NCI-H2196 (cell line): Measurements from ENCODE around the gene LTB4R2.
A peak's percentile ranks its signal among the peaks of the same experiment; 100 is the strongest.

Source experiments
- DNase-seq: peaks from one replicate; lab custom pipeline; 2025; ENCODE audit not compliant: unreplicated experiment; lab: John Stamatoyannopoulos, UW

The LTB4R2 gene, protein sequence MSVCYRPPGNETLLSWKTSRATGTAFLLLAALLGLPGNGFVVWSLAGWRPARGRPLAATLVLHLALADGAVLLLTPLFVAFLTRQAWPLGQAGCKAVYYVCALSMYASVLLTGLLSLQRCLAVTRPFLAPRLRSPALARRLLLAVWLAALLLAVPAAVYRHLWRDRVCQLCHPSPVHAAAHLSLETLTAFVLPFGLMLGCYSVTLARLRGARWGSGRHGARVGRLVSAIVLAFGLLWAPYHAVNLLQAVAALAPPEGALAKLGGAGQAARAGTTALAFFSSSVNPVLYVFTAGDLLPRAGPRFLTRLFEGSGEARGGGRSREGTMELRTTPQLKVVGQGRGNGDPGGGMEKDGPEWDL

GRCh38 chr14:24309538-24310264 lies at the start of gene LTB4R2:
Gene LTB4R2 (plus strand): TSS chr14:24310140. CDS start chr14:24310665, 525 bp downstream.
- DNase-seq, result no peak

DNA sequence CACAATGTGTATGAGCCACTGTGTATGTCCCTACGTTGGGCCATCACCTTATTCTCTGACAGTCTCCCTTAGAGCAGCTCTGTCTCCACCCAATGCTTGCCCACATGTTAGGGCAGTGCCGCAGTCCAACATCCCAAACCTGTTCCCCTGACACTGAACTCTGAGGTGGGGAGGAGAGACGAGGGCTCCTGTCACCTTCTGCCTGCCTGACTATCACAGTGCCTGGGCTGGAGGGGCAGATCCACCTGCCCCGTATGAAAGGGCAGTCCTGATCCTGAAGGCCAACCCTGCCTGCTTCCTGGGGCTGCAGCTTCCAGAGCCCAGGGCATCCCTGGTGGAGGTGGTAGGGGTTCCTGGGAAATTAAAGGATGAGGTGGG lies 49.2 kb upstream of the LTB4R2 start:
- DNase-seq, result no peak

- no peak for DNase-seq
Observed at GRCh38 chr14:24261256-24261968, 48.5 kb upstream of the LTB4R2 start.

DNA sequence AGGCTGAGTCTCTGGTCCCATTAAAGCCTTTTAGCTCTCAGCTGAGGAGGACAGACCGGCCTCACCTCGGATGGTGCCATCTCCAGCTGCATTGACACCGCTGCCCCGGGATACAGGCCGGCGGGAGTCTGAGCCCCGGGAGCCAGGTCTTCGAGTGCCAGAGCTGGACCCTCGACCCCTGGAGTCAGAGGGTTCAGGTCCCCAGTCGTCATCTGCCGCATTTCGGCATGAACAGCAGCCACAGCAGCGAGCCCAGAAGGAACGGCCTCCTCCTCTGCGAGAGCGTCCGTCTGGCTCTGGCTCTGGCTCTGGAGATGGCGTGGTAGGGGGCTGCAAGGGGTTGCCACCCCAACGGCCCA lies 48.0 kb upstream of the LTB4R2 start:
- no peak for DNase-seq

DNA sequence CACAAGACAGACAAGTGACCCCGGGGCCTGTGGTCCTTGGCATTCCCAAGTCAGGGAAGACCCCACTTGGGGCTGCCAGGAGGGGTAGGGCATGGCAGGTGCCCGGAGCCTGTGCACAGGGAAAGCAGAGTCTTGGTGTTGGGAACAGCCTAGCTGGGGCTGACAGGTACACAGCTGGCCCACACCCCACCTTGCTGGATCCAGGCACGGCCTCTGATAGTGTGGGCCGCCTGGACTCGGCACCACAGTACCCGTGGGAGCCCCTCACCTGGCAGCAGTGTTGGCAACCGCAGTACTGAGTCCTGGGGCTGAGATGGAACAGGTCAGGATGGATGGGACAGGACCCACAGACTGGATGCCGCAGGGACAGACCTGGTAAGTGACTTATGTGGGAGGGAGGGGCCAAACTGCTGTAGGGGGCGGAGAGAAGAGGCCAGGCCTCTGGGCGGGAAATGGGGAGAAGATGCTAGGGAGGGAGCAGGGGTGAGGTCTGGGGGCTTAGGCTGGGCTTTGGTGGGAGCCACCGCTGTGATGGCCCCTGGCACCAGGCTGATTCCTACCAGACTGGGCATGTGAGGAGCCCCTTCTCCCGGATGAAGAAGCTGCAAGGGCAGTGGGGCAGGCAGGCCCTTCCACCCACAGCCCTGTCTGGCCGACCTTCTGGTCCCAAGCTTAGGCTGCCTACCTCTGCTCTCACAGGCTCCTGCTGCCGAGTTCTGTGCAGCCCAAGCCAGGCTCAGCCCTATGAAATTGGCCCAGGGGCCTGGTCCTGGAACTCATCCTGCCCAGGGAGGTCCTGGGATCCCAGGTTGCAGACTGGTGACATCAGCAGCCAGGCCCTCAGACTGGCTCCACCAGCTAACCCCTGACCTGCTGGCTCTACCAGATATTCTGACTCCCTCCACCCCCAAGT lies 46.9 kb upstream of the LTB4R2 start, which contains the start of gene TGM1:
Gene TGM1, minus strand, starts transcription at position 357 of the 913 bp plus-strand sequence. CDS start 825 bp downstream, outside the sequence.
- DNase-seq, result no peak

DNA sequence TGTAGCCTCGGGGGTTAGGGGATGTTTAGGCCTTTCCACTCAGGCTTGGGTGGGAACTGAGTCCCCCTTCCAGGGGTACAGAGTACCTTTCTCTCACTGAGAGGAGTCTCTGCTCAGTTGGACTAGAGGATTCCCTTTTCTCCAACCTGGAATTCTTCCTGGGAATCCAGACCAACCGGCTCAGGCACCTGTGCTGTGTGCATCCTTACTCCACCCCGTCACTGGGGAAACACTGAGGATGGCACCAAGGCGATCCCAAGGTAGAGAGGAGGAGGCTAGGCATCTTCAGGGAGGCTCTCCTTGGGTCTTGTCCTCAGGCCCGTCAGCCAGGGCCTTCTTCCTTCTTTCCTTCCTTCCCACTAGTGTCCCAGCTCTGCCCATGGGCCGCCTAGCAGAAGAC lies 46.1 kb upstream of the LTB4R2 start:
- DNase-seq, result no peak

GRCh38 chr14:24264298-24264697 lies 45.6 kb upstream of the LTB4R2 start:
- DNase-seq, result no peak

- no peak for DNase-seq
Observed at GRCh38 chr14:24266344-24267244, 43.3 kb upstream of the LTB4R2 start.

- DNase-seq, result no peak
Observed at GRCh38 chr14:24267516-24267915, 42.4 kb upstream of the LTB4R2 start.

DNA sequence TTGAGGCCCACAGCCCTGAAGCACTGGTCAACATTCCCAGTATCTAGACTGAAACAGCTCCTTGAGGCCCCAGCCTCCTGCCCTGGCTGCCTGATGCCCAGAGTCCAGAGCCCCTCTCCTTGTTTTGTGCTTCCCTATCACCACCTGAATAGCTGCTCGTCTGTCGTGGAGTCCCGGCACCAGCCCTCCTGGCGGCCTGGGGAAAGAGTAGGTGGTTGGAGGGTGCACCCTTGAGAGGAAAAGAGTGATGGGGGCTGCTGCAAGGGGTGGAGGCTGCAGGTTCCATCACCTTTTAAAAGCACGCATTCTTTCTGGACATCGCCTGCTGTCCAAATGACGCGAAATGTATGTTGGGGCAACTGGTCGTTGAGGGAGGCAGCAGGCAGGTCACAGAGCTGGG lies 41.7 kb upstream of the LTB4R2 start:
- DNase-seq, result no peak

DNA sequence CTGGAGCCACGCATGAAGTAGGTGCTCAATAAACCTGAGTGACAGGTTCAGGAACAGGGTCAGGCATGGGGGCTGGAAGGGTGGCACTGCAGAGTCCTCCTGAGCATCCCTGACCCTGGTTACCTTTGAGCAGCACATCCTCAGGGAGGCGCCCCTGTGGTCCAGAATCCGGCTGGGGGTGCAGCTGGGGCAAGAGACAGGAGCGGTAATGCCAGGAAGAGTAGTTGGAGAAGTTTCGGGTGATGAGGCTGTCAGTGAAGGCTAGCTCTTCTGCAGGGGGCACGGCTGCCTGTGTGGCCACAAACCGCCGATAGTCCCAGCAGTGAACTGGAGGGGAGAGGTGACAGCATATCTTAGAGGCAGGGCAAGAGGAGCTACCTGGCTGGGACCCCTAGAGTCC lies 40.6 kb upstream of the LTB4R2 start:
- DNase-seq, result no peak

- DNase-seq, result no peak
Observed at GRCh38 chr14:24269910-24270536, 39.9 kb upstream of the LTB4R2 start.

GRCh38 chr14:24270537-24271133 lies 39.3 kb upstream of the LTB4R2 start:
- DNase-seq, result peak; percentile 52

DNA sequence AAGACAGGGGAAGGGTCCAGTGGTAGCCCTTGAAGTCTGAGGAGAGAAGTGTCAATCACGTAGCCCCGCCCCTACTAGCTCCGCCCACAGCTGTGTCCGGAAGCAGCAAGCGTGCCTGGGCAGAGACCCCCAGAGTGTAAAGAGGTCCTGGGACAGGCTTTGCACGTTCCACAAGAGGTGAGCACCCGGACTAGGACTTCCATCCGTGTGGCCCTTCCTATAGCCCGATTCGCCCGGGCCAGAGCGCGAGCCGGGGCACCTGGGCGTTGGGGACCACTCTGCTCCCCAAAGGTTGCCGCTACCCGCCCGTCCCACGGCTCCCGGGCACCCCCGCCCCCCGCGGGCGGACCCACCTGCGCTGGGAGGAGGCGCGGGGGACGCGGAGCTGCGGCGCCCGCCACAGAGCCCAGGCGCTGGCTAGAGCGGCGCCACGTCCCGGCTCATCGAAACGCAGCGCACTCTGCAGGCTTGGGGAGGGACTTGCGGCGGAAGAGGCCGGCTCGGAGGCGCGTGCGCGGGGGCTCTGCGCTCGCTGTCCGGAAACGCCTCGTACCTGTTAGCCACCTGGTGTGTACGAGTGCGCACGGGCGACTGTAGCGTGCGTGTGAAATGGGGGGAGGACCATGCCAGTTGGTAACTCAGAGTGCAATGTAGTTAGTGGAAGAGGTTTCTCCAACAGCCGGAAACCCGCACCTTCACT lies 38.7 kb upstream of the LTB4R2 start, which contains the start of gene RABGGTA:
Gene RABGGTA, minus strand, starts transcription at position 464 of the 700 bp plus-strand sequence. CDS start 482 bp downstream, outside the sequence.
- peak; percentile 92 for DNase-seq

GRCh38 chr14:24271834-24272263 lies 38.1 kb upstream of the LTB4R2 start:
- no peak for DNase-seq

DNA sequence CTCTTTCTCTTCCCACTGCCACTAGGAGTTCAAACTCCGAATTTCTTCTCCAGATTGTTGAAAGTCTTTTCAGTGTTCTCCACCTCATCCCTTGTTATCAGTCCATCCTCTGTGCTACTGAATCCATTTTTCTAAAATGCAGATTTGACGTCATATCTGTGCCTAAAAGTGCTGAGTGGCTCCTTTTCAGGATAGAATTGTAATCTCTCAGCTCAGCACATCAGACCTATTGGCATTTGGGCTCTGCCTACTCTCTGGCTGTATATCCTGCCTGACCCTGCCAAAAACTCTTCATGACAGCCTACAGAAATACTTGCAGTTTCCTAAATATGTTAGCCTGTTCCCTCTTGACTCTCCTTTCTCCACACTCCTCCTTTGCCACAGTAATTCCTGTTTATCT lies 37.5 kb upstream of the LTB4R2 start:
- DNase-seq, result no peak

GRCh38 chr14:24273422-24273998 lies 36.4 kb upstream of the LTB4R2 start:
- no peak for DNase-seq

DNA sequence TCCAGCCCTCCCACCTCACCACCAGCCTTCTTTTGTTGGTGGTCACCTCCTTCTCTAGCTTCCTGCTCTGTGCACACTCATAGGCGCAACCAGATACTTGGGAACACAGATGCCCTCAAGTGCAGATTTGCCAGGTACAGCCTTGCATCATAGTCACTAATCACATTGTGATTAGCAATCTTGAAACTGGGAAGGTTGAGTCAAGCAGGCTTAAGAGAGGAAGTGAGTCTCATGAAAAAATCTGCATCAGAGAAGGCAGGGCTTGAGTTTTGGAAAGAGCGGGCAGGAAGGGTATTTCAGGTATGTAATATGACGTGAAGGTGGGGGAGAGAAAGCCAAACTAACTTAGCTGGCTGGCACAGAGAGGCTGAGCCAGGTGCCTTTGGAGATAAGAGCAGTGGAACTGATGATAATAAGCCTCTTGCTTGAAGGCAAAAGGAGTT lies 35.8 kb upstream of the LTB4R2 start:
- peak; percentile 29 for DNase-seq
